ENCODE measurements around the gene NRBF2. TPM values are rescaled to one million over a fixed set of nuclear protein-coding genes. Genes with fewer than 3 reads are reported as not detected.
"Not testable (repeated sequence)": the region's sequence is repeated elsewhere in the genome, so short reads cannot be mapped to it uniquely, and the experiment has no call there.

NRBF2 gene
- total RNA-seq, 4 donors from 2014 or later = 16.8 to 21.6 (median 19.1) TPM

- no peak for TF ChIP-seq CTCF (IDR thresholded peaks at IDR 0.05)
- DNase-seq (ENCODE audit: low spot score) = no peak
- ATAC-seq (ENCODE audit: low FRiP score) = no peak
Measured at GRCh38 chr10:63099734-63100133, 33.4 kb upstream of the NRBF2 start.

GRCh38 chr10:63101091-63101490 lies 32.0 kb upstream of the NRBF2 start:
- ATAC-seq (ENCODE audit: low FRiP score); DNase-seq (ENCODE audit: low spot score): not testable (repeated sequence)

GRCh38 chr10:63102279-63102883 lies 30.7 kb upstream of the NRBF2 start:
- not testable (repeated sequence) for DNase-seq (ENCODE audit: low spot score); ATAC-seq (ENCODE audit: low FRiP score)

GRCh38 chr10:63103178-63103577 lies 29.9 kb upstream of the NRBF2 start:
- not testable (repeated sequence) for DNase-seq (ENCODE audit: low spot score); ATAC-seq (ENCODE audit: low FRiP score)

- DNase-seq (ENCODE audit: low spot score) (no peak), ATAC-seq (ENCODE audit: low FRiP score) (no peak)
- no peak for TF ChIP-seq CTCF (IDR thresholded peaks at IDR 0.05)
Measured at GRCh38 chr10:63103971-63104409, 29.1 kb upstream of the NRBF2 start.

- no peak for TF ChIP-seq CTCF (IDR thresholded peaks at IDR 0.05)
- no peak for ATAC-seq (ENCODE audit: low FRiP score)
Measured at GRCh38 chr10:63105225-63106110, 27.7 kb upstream of the NRBF2 start.

GRCh38 chr10:63106111-63106755 lies 26.9 kb upstream of the NRBF2 start:
- DNase-seq (ENCODE audit: low spot score) (no peak), ATAC-seq (ENCODE audit: low FRiP score) (no peak)
- TF ChIP-seq CTCF (IDR thresholded peaks at IDR 0.05) = no peak

More at GRCh38 chr10:63105225-63106110, 27.7 kb upstream of the NRBF2 start:
- no peak for DNase-seq (ENCODE audit: low spot score)

- ATAC-seq (ENCODE audit: low FRiP score) = no peak
- TF ChIP-seq CTCF (IDR thresholded peaks at IDR 0.05) = no peak
- DNase-seq (ENCODE audit: low spot score) = no peak
Measured at GRCh38 chr10:63107943-63108437, 25.1 kb upstream of the NRBF2 start.
